Measurements from ENCODE around the gene EEPD1.
A peak's percentile ranks its signal among the peaks of the same experiment; 100 is the strongest.

EEPD1 gene

GRCh38 chr7:36208426-36208825, 55.4 kb downstream of the EEPD1 start:
- Histone ChIP-seq H3K9ac (ENCODE audit: low read depth, low read length) (no peak overlapping the region), H3K4me2 (ENCODE audit: insufficient read depth, low read length) (no peak overlapping the region)
- peak; percentile 33; the same call in 1 of the 3 replicates for ATAC-seq (ENCODE audit: insufficient read depth, low read depth)

GRCh38 chr7:36208997-36209813, 56.2 kb downstream of the EEPD1 start:
- DNase-seq = no peak
- Histone ChIP-seq H3K4me2 (ENCODE audit: insufficient read depth, low read length) (no peak overlapping the region), H3K27ac (ENCODE audit: low read length) (0 out of 2 replicates have a peak overlapping the region, but pooled peaks have one; percentile 9), H3K27me3 (ENCODE audit: insufficient read depth, low read length, poor library complexity) (no peaks in the 10 kb centered on the region), H3K4me1 (ENCODE audit: insufficient read depth, low read length) (peaks cover 16% of the 10 kb centered on the region), H2AFZ (ENCODE audit: low read depth, low read length) (no peak overlapping the region), H3K9me3 (ENCODE audit: insufficient read depth, low read length, severe bottlenecking) (no peaks in the 10 kb centered on the region), H3K4me3 (ENCODE audit: low read depth in 1 of 2, low read length in 2 of 2) (no peak overlapping the region), H3K36me3 (ENCODE audit: insufficient read depth, low read length) (no peaks in the 10 kb centered on the region), H3K79me2 (ENCODE audit: insufficient read depth, low read length) (no peaks in the 10 kb centered on the region), H4K20me1 (ENCODE audit: insufficient read depth, low read length) (no peaks in the 10 kb centered on the region), H3K9ac (ENCODE audit: low read depth, low read length) (no peak overlapping the region)
- no peak for TF ChIP-seq EZH2 (IDR thresholded peaks at IDR 0.05; ENCODE audit: borderline replicate concordance, low read depth, low read length, severe bottlenecking)
- TF ChIP-seq CTCF (IDR thresholded peaks at IDR 0.05; ENCODE audit: borderline replicate concordance, extremely low read depth, low read length, poor library complexity, severe bottlenecking) = no peak
- peak; percentile 42; the same call in 1 of the 3 replicates for ATAC-seq (ENCODE audit: insufficient read depth, low read depth)

More at GRCh38 chr7:36208426-36208825, 55.4 kb downstream of the EEPD1 start:
- Histone ChIP-seq H3K4me1 (ENCODE audit: insufficient read depth, low read length) (peaks cover 16% of the 10 kb centered on the region), H4K20me1 (ENCODE audit: insufficient read depth, low read length) (no peaks in the 10 kb centered on the region), H3K27me3 (ENCODE audit: insufficient read depth, low read length, poor library complexity) (no peaks in the 10 kb centered on the region), H2AFZ (ENCODE audit: low read depth, low read length) (no peak overlapping the region), H3K27ac (ENCODE audit: low read length) (peak overlapping the region; percentile 35), H3K9me3 (ENCODE audit: insufficient read depth, low read length, severe bottlenecking) (no peaks in the 10 kb centered on the region), H3K4me3 (ENCODE audit: low read depth in 1 of 2, low read length in 2 of 2) (no peak overlapping the region), H3K36me3 (ENCODE audit: insufficient read depth, low read length) (no peaks in the 10 kb centered on the region), H3K79me2 (ENCODE audit: insufficient read depth, low read length) (no peaks in the 10 kb centered on the region)
- TF ChIP-seq CTCF (IDR thresholded peaks at IDR 0.05; ENCODE audit: borderline replicate concordance, extremely low read depth, low read length, poor library complexity, severe bottlenecking) (no peak), EZH2 (IDR thresholded peaks at IDR 0.05; ENCODE audit: borderline replicate concordance, low read depth, low read length, severe bottlenecking) (no peak)
- DNase-seq = no peak

GRCh38 chr7:36209814-36210183, 56.7 kb downstream of the EEPD1 start:
- H3K4me3 ChIP-seq (ENCODE audit: low read depth in 1 of 2, low read length in 2 of 2) = no peak overlapping the region
- no peaks in the 10 kb centered on the region for H3K9me3 ChIP-seq (ENCODE audit: insufficient read depth, low read length, severe bottlenecking)
- no peaks in the 10 kb centered on the region for H3K36me3 ChIP-seq (ENCODE audit: insufficient read depth, low read length)
- H3K4me2 ChIP-seq (ENCODE audit: insufficient read depth, low read length) = no peak overlapping the region
- H3K79me2 ChIP-seq (ENCODE audit: insufficient read depth, low read length) = no peaks in the 10 kb centered on the region
- DNase-seq (no peak), ATAC-seq (ENCODE audit: insufficient read depth, low read depth) (no peak)
- no peaks in the 10 kb centered on the region for H4K20me1 ChIP-seq (ENCODE audit: insufficient read depth, low read length)
- no peak overlapping the region for H3K9ac ChIP-seq (ENCODE audit: low read depth, low read length)
- H3K27me3 ChIP-seq (ENCODE audit: insufficient read depth, low read length, poor library complexity) = no peaks in the 10 kb centered on the region
- H3K27ac ChIP-seq (ENCODE audit: low read length) = no peak overlapping the region
- H2AFZ ChIP-seq (ENCODE audit: low read depth, low read length) = no peak overlapping the region
- no peak for TF ChIP-seq EZH2 (IDR thresholded peaks at IDR 0.05; ENCODE audit: borderline replicate concordance, low read depth, low read length, severe bottlenecking)
- H3K4me1 ChIP-seq (ENCODE audit: insufficient read depth, low read length) = peaks cover 16% of the 10 kb centered on the region

GRCh38 chr7:36210291-36210922, 57.4 kb downstream of the EEPD1 start:
- peaks cover 16% of the 10 kb centered on the region for H3K4me1 ChIP-seq (ENCODE audit: insufficient read depth, low read length)
- H3K27me3 ChIP-seq (ENCODE audit: insufficient read depth, low read length, poor library complexity) = no peaks in the 10 kb centered on the region
- ATAC-seq (ENCODE audit: insufficient read depth, low read depth) (no peak), DNase-seq (no peak)
- H3K9ac ChIP-seq (ENCODE audit: low read depth, low read length) = no peak overlapping the region
- H3K4me2 ChIP-seq (ENCODE audit: insufficient read depth, low read length) = no peak overlapping the region
- no peak for TF ChIP-seq EZH2 (IDR thresholded peaks at IDR 0.05; ENCODE audit: borderline replicate concordance, low read depth, low read length, severe bottlenecking)
- TF ChIP-seq CTCF (IDR thresholded peaks at IDR 0.05; ENCODE audit: borderline replicate concordance, extremely low read depth, low read length, poor library complexity, severe bottlenecking) = no peak
- no peak overlapping the region for H2AFZ ChIP-seq (ENCODE audit: low read depth, low read length)
- H3K9me3 ChIP-seq (ENCODE audit: insufficient read depth, low read length, severe bottlenecking) = no peaks in the 10 kb centered on the region
- no peak overlapping the region for H3K4me3 ChIP-seq (ENCODE audit: low read depth in 1 of 2, low read length in 2 of 2)
- H3K79me2 ChIP-seq (ENCODE audit: insufficient read depth, low read length) = no peaks in the 10 kb centered on the region
- no peaks in the 10 kb centered on the region for H4K20me1 ChIP-seq (ENCODE audit: insufficient read depth, low read length)
- H3K36me3 ChIP-seq (ENCODE audit: insufficient read depth, low read length) = no peaks in the 10 kb centered on the region
- H3K27ac ChIP-seq (ENCODE audit: low read length) = no peak overlapping the region

Measured in DND-41 (cell line).